DOHH2 (cell line): ENCODE measurements around the gene KCNJ4.

Source experiments
- H3F3A ChIP-seq: fragments of 200-600 bp; sonication (generic), shearing (Covaris generic); 2 replicates; pipeline ENCODE4 v1.6.0; 2016; ENCODE audit warnings: antibody characterized with exemption, mild to moderate bottlenecking; ENCODE audit not compliant: control insufficient read depth, insufficient read depth
- H3K27ac ChIP-seq: fragments of 200-600 bp; sonication (generic); 2 replicates; pipeline ENCODE4 v1.5.1; 2014; ENCODE audit warnings: low read depth, mild to moderate bottlenecking, low read length, moderate library complexity
- H3K27me3 ChIP-seq: fragments of 200-600 bp; sonication (generic); 2 replicates; pipeline ENCODE4 v1.6.1; 2014; ENCODE audit warnings: mild to moderate bottlenecking, low read length, mixed read lengths; ENCODE audit not compliant: control insufficient read depth
- H3K36me3 ChIP-seq: fragments of 200-600 bp; sonication (generic); 2 replicates; pipeline ENCODE4 v1.6.1; 2014; ENCODE audit warnings: mild to moderate bottlenecking, low read length, moderate library complexity, mixed read lengths; ENCODE audit not compliant: control insufficient read depth
- H3K4me1 ChIP-seq: fragments of 200-600 bp; sonication (generic); 2 replicates; pipeline ENCODE4 v1.6.1; 2014; ENCODE audit warnings: mild to moderate bottlenecking, low read length, mixed read lengths; ENCODE audit not compliant: control insufficient read depth
- H3K4me2 ChIP-seq: fragments of 200-600 bp; sonication (generic); 2 replicates; pipeline ENCODE4 v1.6.0; 2014; ENCODE audit warnings: mild to moderate bottlenecking, low read length, moderate library complexity
- H3K4me3 ChIP-seq: fragments of 200-600 bp; sonication (generic); 2 replicates; pipeline ENCODE4 v1.5.1; 2014; ENCODE audit warnings: mild to moderate bottlenecking, low read length, mixed read lengths
- H3K79me2 ChIP-seq: fragments of 200-600 bp; sonication (generic); 2 replicates; pipeline ENCODE4 v1.6.1; 2014; ENCODE audit warnings: mild to moderate bottlenecking, low read length, mixed read lengths; ENCODE audit not compliant: control insufficient read depth
- H3K9me2 ChIP-seq: fragments of 200-600 bp; sonication (generic); replicated peaks from 2 replicates; pipeline ENCODE4 v1.6.1; 2014; ENCODE audit warnings: mild to moderate bottlenecking, low read length, mixed read lengths; ENCODE audit not compliant: control insufficient read depth
- H3K9me3 ChIP-seq: fragments of 200-600 bp; sonication (generic); 2 replicates; pipeline ENCODE4 v1.6.1; 2014; ENCODE audit warnings: antibody characterized with exemption, low read length, mixed read lengths; ENCODE audit not compliant: control insufficient read depth, insufficient read depth
- H4K20me1 ChIP-seq: fragments of 200-600 bp; sonication (generic); 2 replicates; pipeline ENCODE4 v1.6.0; 2014; ENCODE audit warnings: low read depth, mild to moderate bottlenecking, antibody characterized with exemption, low read length, moderate library complexity; ENCODE audit not compliant: control insufficient read depth, insufficient read depth
- EZH2phosphoT487 ChIP-seq: fragments of 200-600 bp; sonication (generic); IDR thresholded peaks from 2 replicates; pipeline ENCODE4 v1.6.1; 2017; ENCODE audit warnings: borderline replicate concordance, mild to moderate bottlenecking, antibody characterized with exemption, low read length, moderate library complexity, mixed read lengths
- TF ChIP-seq, protein P1 (sequence below): fragments of 200-600 bp; sonication (generic); IDR thresholded peaks from one replicate; pipeline ENCODE4 v1.5.1; 2014; ENCODE audit warnings: antibody characterized with exemption, mild to moderate bottlenecking, low read depth, low read length; ENCODE audit not compliant: poor library complexity, severe bottlenecking

KCNJ4 gene

DNA sequence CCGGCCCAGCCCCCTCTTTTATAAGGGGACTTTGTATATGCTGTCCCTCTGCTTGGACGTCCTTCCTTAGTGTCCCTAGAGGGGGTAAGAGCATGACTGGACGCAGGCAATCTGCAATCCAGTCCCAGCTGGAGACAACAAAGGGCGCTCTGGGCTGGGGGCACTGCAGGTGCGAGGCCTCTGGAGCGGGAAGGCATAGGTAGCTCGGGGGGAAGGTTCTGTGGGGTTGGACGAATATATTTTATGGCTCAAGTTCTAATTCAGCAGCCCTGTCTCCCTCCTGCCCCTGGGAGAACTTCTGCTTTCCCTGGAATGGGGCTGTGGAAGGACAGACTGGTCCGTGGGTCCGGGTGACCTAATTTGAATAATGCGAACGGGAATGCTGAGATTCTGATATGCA, 40.0 kb downstream of the KCNJ4 start:
- Histone ChIP-seq H3K79me2 (no peaks in the 10 kb centered on the region), H3K9me2 (no peaks in the 10 kb centered on the region), H3K4me3 (no peak overlapping the region), H3K27ac (no peak overlapping the region), H3K4me2 (no peak overlapping the region), H4K20me1 (no peaks in the 10 kb centered on the region), H3K9me3 (no peaks in the 10 kb centered on the region), H3K36me3 (no peaks in the 10 kb centered on the region), H3K27me3 (no peaks in the 10 kb centered on the region), H3F3A (no peaks in the 10 kb centered on the region), H3K4me1 (peaks cover 8% of the 10 kb centered on the region)
- TF ChIP-seq EZH2phosphoT487: no peak
- TF ChIP-seq, protein P1, sequence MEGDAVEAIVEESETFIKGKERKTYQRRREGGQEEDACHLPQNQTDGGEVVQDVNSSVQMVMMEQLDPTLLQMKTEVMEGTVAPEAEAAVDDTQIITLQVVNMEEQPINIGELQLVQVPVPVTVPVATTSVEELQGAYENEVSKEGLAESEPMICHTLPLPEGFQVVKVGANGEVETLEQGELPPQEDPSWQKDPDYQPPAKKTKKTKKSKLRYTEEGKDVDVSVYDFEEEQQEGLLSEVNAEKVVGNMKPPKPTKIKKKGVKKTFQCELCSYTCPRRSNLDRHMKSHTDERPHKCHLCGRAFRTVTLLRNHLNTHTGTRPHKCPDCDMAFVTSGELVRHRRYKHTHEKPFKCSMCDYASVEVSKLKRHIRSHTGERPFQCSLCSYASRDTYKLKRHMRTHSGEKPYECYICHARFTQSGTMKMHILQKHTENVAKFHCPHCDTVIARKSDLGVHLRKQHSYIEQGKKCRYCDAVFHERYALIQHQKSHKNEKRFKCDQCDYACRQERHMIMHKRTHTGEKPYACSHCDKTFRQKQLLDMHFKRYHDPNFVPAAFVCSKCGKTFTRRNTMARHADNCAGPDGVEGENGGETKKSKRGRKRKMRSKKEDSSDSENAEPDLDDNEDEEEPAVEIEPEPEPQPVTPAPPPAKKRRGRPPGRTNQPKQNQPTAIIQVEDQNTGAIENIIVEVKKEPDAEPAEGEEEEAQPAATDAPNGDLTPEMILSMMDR: no peak

DNA sequence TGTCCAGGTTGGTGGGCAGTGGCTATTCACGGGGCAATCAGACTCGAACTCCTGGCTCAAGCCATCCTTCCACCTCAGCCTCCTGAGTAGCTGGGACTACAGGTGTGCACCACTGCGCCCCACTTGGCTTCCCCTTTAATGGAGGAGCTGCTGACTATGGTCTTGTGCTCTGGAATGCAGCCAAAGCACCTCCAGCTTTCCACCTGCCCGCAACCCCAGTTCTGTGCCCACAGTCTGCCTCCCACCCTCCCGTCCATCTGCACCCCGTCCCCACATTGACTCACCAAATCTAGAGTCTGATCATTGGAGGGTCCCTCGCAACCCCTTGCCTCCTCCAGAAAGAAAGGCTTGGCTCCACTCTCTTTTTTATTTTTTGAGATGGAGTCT, 41.0 kb downstream of the KCNJ4 start:
- Histone ChIP-seq H3K9me2 (no peaks in the 10 kb centered on the region), H4K20me1 (no peaks in the 10 kb centered on the region), H3K27me3 (no peaks in the 10 kb centered on the region), H3K4me3 (no peak overlapping the region), H3K4me1 (peaks cover 8% of the 10 kb centered on the region), H3F3A (no peaks in the 10 kb centered on the region), H3K27ac (no peak overlapping the region), H3K9me3 (no peaks in the 10 kb centered on the region), H3K36me3 (no peaks in the 10 kb centered on the region), H3K4me2 (no peak overlapping the region), H3K79me2 (no peaks in the 10 kb centered on the region)
- TF ChIP-seq, protein P1: no peak
- no peak for TF ChIP-seq EZH2phosphoT487

DNA sequence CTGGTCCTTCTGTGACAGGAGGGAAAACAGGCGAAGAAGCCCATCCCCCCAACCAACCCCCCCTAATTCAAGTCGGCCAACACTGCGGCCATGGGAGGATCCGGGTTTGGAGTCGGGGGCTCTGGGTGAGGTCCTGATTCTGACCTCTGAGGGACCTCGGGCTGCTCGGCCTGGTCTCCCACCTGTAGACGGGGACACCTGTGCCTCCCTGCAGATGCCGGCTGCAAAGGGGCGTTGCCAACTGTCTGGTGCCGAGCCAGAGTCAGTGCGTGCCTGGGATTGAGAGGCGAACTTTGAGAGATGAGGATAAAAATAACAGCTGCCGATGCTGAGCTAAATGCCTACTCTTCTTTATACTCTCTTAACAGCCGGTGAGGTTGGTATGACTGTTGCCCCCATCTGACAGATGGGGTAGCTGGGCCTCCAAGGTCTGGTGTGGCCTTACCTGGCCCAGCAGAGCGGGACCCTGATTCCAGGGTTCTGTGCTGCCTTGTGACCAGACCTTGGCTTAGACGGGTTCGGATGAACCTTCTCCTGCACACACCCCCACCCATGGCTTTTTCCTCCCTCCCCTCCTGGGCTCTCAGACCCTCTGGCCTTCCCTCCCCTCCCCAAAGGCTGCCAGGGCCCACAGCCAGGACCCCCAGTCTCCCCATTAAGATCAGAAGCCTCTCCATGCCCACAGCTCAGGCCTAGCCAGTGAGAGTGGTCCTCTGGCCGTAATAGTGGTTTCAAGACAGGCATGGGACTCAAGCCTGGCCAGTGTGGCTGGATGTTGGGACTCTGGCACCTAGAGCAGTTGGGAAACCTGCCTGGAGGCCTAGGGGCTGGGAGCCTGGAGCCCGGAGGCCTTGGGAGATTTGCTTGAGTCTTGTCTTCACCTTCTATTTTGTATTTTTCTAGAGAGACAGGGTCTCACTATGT, 41.7 kb downstream of the KCNJ4 start:
- H3F3A ChIP-seq: no peaks in the 10 kb centered on the region

More for the DNA sequence above, 41.7 kb downstream of the KCNJ4 start:
- Histone ChIP-seq H3K27ac (no peak overlapping the region), H3K9me2 (no peaks in the 10 kb centered on the region), H3K9me3 (no peaks in the 10 kb centered on the region), H3K79me2 (no peaks in the 10 kb centered on the region), H4K20me1 (no peaks in the 10 kb centered on the region), H3K27me3 (no peaks in the 10 kb centered on the region), H3K36me3 (no peaks in the 10 kb centered on the region), H3K4me2 (peak overlapping the region; percentile 43; the same call in 1 of the 2 replicates), H3K4me1 (peaks cover 8% of the 10 kb centered on the region), H3K4me3 (no peak overlapping the region)
- TF ChIP-seq, protein P1: peak; percentile 14
- TF ChIP-seq EZH2phosphoT487: no peak
